Heart right ventricle (tissue), 16 donors: Measurements from ENCODE around the gene HRH2. TPM values are rescaled to one million over a fixed set of nuclear protein-coding genes. Genes with fewer than 3 reads are reported as not detected.

Experiments
- ATAC-seq, 8 donors: fragments of 200-7000 bp; cut with Tn5 transposase; one replicate each; pipeline ENCODE4 v1.9.1; 2020; ENCODE audit warnings: mild to moderate bottlenecking in 8 of 8, moderate library complexity in 8 of 8, moderate number of reproducible peaks in 1 of 8
- DNase-seq, 2 donors: peaks; one replicate each; pipeline ENCODE4 v3.0.0-alpha.2; 2020
- H3K27ac ChIP-seq, 10 donors: fragments of 200-600 bp; sonication (generic) in 2 of 10; one replicate each; pipeline versions ENCODE4 v1.5.0 to v1.8.0; 2020 to 2022; ENCODE audit warnings: mild to moderate bottlenecking in 3 of 10
- H3K27me3 ChIP-seq, 7 donors: fragments of 200-600 bp; one replicate each; pipeline ENCODE4 v1.8.0; 2021 to 2022; ENCODE audit warnings: mild to moderate bottlenecking in 2 of 7
- H3K36me3 ChIP-seq, 9 donors: fragments of 200-600 bp; sonication (generic) in 1 of 9; one replicate each; pipeline versions ENCODE4 v1.5.0 to v1.8.0; 2020 to 2022; ENCODE audit warnings: mild to moderate bottlenecking in 2 of 9
- H3K4me1 ChIP-seq, 9 donors: fragments of 200-600 bp; sonication (generic) in 1 of 9; one replicate each; pipeline versions ENCODE4 v1.5.0 to v1.8.0; 2020 to 2022; ENCODE audit warnings: mild to moderate bottlenecking in 4 of 9
- H3K4me3 ChIP-seq, 10 donors: fragments of 200-600 bp; sonication (generic) in 2 of 10; one replicate each; pipeline versions ENCODE4 v1.5.0 to v1.8.0; 2020 to 2022; ENCODE audit warnings: mild to moderate bottlenecking in 7 of 10, moderate library complexity in 2 of 10
- H3K9me3 ChIP-seq, 11 donors: fragments of 200-600 bp in 10 of 11; sonication (generic) in 2 of 11; one replicate each; pipeline versions ENCODE4 v1.5.0 to v1.8.0; 2013 to 2022; ENCODE audit warnings: mild to moderate bottlenecking in 2 of 11, control low read depth in 1 of 11, moderate library complexity in 1 of 11
- WGBS, 2 donors: extraction: QIAGEN DNeasy Blood & Tissue Kit; methylation state at CpG; one replicate each; pipeline ENCODE4 v1.1.7; 2013; ENCODE audit warnings: inconsistent platforms in 1 of 2; 5-methylcytosine and 5-hydroxymethylcytosine counted together
- intact Hi-C, 10 donors: fragments of 100-400 bp; cut with DNase I; formaldehyde crosslinking; loops; one replicate each; pipeline versions ENCODE4 v1.11.1 to v1.14.2; 2022
- polyA plus RNA-seq, 2 donors: library from polyadenylated mRNA; stranded (reverse); fragments of 200-250 nt; gene quantifications; one replicate each; pipeline ENCODE4 v1.2.3, GENCODE V29; 2013
- total RNA-seq, 10 donors: library from RNA; stranded (reverse); fragmentation: NEBNext Ultra II Directional in 3 of 10; extraction: Animal tissue kit (Norgen Biotek cat#: 25700) in 3 of 10; gene quantifications; one replicate each; pipeline versions ENCODE4 v1.2.1 to v1.2.4, GENCODE V29; 2021 to 2023
- TF ChIP-seq, protein P1 (sequence below), 9 donors: fragments of 200-600 bp; sonication (generic) in 2 of 9; IDR thresholded peaks; one replicate each; pipeline versions ENCODE4 v1.5.0 to v1.8.0; 2021 to 2022; ENCODE audit warnings: antibody characterized with exemption in 9 of 9, mild to moderate bottlenecking in 5 of 9, moderate library complexity in 1 of 9
- donor health status: Arrhythmogenic right ventricular cardiomyopathy.
- donor health status: ischemic (EF 13 %, LVEDD 7.1; RV severe dilation, severe dysfunction).
- donor health status: healthy with polysubstance abuse.
- donor health status: DM: no; HTN: yes; CAD: no.
- donor health status: DM: no; HTN: no; CAD: no.
- donor health status: ischemic (EF 25% LVEDD 6.9; RV normal size, moderate dysfunction).
- donor health status: ischemic (EF 25% LVEDD 5.7; RV mildly dilated, moderate dysfunction).
- donor health status: healthy.
- donor health status: DM: yes; HTN: yes; CAD: no.
- donor health status: Ischemic cardiomyopathy.
- donor health status: ischemic (EF 35%, LVEDD 5.7; RV mildly dilated, moderate dysfunction).
- donor health status: nonischemic (EF 11% LVEDD 7.7; RV severe dilation, severe dysfunction).
- donor health status: DM: yes; HTN: yes; CAD: no.
- donor health status: PGD.
- donor health status: ischemic (EF 29% LVEDD 5.4; RV normal size, mild dysfunction).
- donor health status: nonischemic (EF 23%, LVEDD 6.1; RV moderate dilation, normal function).

The HRH2 gene
- total and polyA plus RNA-seq, 12 donors = 12.2 to 78.7 (median 50.6) TPM

GRCh38 chr5:175682664-175683063 lies 24.8 kb downstream of the HRH2 start:
- H3K9me3 ChIP-seq = no peaks in the 10 kb centered on the region
- peaks cover 5 to 98% (median 51%) of the 10 kb centered on the region in 9 donors for H3K4me1 ChIP-seq
- peak overlapping the region; percentile 45 to 91 (median 86) for H3K27ac ChIP-seq
- no peak overlapping the region for H3K4me3 ChIP-seq
- H3K36me3 ChIP-seq = peaks cover 0 to 42% (median 3%) of the 10 kb centered on the region in 9 donors
- peaks cover 0 to 3% (median 0%) of the 10 kb centered on the region in 7 donors for H3K27me3 ChIP-seq
- ATAC-seq (no peak), DNase-seq (no peak)
- TF ChIP-seq, protein P1, sequence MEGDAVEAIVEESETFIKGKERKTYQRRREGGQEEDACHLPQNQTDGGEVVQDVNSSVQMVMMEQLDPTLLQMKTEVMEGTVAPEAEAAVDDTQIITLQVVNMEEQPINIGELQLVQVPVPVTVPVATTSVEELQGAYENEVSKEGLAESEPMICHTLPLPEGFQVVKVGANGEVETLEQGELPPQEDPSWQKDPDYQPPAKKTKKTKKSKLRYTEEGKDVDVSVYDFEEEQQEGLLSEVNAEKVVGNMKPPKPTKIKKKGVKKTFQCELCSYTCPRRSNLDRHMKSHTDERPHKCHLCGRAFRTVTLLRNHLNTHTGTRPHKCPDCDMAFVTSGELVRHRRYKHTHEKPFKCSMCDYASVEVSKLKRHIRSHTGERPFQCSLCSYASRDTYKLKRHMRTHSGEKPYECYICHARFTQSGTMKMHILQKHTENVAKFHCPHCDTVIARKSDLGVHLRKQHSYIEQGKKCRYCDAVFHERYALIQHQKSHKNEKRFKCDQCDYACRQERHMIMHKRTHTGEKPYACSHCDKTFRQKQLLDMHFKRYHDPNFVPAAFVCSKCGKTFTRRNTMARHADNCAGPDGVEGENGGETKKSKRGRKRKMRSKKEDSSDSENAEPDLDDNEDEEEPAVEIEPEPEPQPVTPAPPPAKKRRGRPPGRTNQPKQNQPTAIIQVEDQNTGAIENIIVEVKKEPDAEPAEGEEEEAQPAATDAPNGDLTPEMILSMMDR (IDR thresholded peaks at IDR 0.05) = no peak
- intact Hi-C loops = loop anchor here in 2 of 10 donors (10.0 kb wide), 1 partner anchor 108 kb away; no protein-coding TSS in a partner anchor
- WGBS, 2 donors = 71 to 82% methylated on average over 8 of the region's 8 CpGs

GRCh38 chr5:175683231-175683630 lies 25.4 kb downstream of the HRH2 start:
- 94 to 96% methylated on average over 15 of the region's 15 CpGs for WGBS, 2 donors
- intact Hi-C loops = loop anchor here in 2 of 10 donors (10.0 kb wide), 1 partner anchor 108 kb away; no protein-coding TSS in a partner anchor
- ATAC-seq (no peak), DNase-seq (no peak)
- Histone ChIP-seq H3K4me3 (no peak overlapping the region), H3K27me3 (peaks cover 0 to 3% (median 0%) of the 10 kb centered on the region in 7 donors), H3K4me1 (peaks cover 4 to 97% (median 57%) of the 10 kb centered on the region in 9 donors), H3K36me3 (peaks cover 0 to 42% (median 3%) of the 10 kb centered on the region in 9 donors), H3K9me3 (no peaks in the 10 kb centered on the region), H3K27ac (peak overlapping the region in 6 of 10 donors; percentile 44 to 91 (median 88))
- TF ChIP-seq, protein P1 (IDR thresholded peaks at IDR 0.05) = no peak

DNA sequence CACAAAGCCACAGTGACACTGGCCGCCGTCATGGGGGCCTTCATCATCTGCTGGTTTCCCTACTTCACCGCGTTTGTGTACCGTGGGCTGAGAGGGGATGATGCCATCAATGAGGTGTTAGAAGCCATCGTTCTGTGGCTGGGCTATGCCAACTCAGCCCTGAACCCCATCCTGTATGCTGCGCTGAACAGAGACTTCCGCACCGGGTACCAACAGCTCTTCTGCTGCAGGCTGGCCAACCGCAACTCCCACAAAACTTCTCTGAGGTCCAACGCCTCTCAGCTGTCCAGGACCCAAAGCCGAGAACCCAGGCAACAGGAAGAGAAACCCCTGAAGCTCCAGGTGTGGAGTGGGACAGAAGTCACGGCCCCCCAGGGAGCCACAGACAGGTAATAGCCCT lies 26.1 kb downstream of the HRH2 start:
- H3K9me3 ChIP-seq = no peaks in the 10 kb centered on the region
- 90 to 91% methylated on average over 13 of the region's 13 CpGs for WGBS, 2 donors
- peaks cover 0 to 42% (median 3%) of the 10 kb centered on the region in 9 donors for H3K36me3 ChIP-seq
- peaks cover 0 to 3% (median 0%) of the 10 kb centered on the region in 7 donors for H3K27me3 ChIP-seq
- H3K4me1 ChIP-seq = peaks cover 6 to 97% (median 64%) of the 10 kb centered on the region in 9 donors
- no peak overlapping the region for H3K4me3 ChIP-seq
- intact Hi-C loops = loop anchor here in 2 of 10 donors (10.0 kb wide), 1 partner anchor 109 kb away; no protein-coding TSS in a partner anchor
- DNase-seq (no peak), ATAC-seq (no peak)
- H3K27ac ChIP-seq = peak overlapping the region in 7 of 10 donors; percentile 27 to 91 (median 50)
- TF ChIP-seq, protein P1 (IDR thresholded peaks at IDR 0.05) = no peak

- Histone ChIP-seq H3K4me1 (peaks cover 7 to 97% (median 68%) of the 10 kb centered on the region in 9 donors), H3K4me3 (no peak overlapping the region), H3K9me3 (no peaks in the 10 kb centered on the region), H3K36me3 (peaks cover 0 to 42% (median 3%) of the 10 kb centered on the region in 9 donors), H3K27ac (peak overlapping the region in 5 of 10 donors; percentile 50 to 91 (median 85)), H3K27me3 (no peaks in the 10 kb centered on the region)
- no peak for DNase-seq
- TF ChIP-seq, protein P1 (IDR thresholded peaks at IDR 0.05) = no peak
- intact Hi-C loops = loop anchor here in 2 of 10 donors (10.0 kb wide), 1 partner anchor 110 kb away; no protein-coding TSS in a partner anchor
- no peak for ATAC-seq
- WGBS, 2 donors = 87 to 90% methylated on average over 5 of the region's 5 CpGs
These were observed 27.1 kb downstream of the HRH2 start for GRCh38 chr5:175684931-175685330.
